Omental fat pad (tissue), 4 donors: ENCODE measurements around the gene ZAP70. TPM values are rescaled to one million over a fixed set of nuclear protein-coding genes. Genes with fewer than 3 reads are reported as not detected.
A peak's percentile ranks its signal among the peaks of the same experiment; 100 is the strongest.

Source experiments
- ATAC-seq: fragments of 150-250 bp; one replicate; pipeline ENCODE4 v1.9.1; 2016; ENCODE audit warnings: mild to moderate bottlenecking, moderate library complexity; ENCODE audit not compliant: low FRiP score
- DNase-seq: peaks from one replicate; pipeline ENCODE4 v3.0.0-alpha.2; 2019; ENCODE audit warnings: low spot score
- total RNA-seq, 4 donors: library from RNA; depleted of rRNA; stranded (reverse); fragments of >200 nt; gene quantifications; one replicate each; pipeline ENCODE4 v1.1.0, GENCODE V29; 2016
- TF ChIP-seq, protein P1 (sequence below), 3 donors: fragments of 450-650 bp; IDR thresholded peaks; one replicate each; pipeline ENCODE4 v1.5.1; 2016 to 2017; ENCODE audit warnings: antibody characterized with exemption in 3 of 3, mild to moderate bottlenecking in 3 of 3, moderate library complexity in 2 of 3

Gene ZAP70
- total RNA-seq = 1 to 10 TPM; 4.1 to 9.6 (median 6.5) TPM

DNA sequence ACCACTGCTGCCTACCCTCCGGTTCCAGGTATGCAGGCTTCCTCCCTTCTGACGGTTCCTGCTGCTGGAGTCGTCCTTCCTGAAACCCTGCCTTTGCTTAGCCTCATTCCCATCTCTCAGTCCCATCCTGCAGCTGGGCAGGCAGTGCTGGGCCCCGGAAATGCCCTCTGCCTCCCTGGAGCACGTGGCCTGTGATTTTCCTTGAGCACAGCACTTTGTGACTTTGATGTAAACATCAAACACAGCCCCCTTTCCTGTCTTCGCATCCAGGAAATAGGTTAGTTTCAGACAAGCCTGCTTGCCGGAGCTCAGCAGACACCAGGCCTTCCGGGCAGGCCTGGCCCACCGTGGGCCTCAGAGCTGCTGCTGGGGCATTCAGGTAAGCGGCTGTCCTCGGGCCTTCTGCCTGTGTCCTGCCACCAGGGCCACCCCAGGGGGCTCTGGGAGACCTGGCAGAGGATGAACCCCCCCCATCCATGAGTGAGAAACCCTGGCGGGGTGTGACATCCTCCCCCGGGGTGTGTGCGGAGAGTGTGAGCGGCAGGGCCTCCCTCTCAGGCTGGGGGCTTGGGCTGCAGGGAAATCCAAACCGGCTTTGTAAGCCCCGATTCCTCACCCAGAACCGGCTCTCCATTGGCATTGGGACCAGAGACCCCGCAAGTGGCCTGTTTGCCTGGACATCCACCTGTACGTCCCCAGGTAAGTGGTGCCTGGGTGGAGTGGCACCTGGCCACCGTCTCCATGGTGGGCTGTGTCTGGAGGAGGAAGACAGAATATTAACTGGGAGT lies at the start of gene ZAP70:
ZAP70 (plus strand) TSS at position 281 of the 788 bp plus-strand sequence. CDS start 10,461 bp downstream, outside the sequence.
- no peak for ATAC-seq
- TF ChIP-seq, protein P1, sequence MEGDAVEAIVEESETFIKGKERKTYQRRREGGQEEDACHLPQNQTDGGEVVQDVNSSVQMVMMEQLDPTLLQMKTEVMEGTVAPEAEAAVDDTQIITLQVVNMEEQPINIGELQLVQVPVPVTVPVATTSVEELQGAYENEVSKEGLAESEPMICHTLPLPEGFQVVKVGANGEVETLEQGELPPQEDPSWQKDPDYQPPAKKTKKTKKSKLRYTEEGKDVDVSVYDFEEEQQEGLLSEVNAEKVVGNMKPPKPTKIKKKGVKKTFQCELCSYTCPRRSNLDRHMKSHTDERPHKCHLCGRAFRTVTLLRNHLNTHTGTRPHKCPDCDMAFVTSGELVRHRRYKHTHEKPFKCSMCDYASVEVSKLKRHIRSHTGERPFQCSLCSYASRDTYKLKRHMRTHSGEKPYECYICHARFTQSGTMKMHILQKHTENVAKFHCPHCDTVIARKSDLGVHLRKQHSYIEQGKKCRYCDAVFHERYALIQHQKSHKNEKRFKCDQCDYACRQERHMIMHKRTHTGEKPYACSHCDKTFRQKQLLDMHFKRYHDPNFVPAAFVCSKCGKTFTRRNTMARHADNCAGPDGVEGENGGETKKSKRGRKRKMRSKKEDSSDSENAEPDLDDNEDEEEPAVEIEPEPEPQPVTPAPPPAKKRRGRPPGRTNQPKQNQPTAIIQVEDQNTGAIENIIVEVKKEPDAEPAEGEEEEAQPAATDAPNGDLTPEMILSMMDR (IDR thresholded peaks at IDR 0.05) = no peak
- no peak for DNase-seq

DNA sequence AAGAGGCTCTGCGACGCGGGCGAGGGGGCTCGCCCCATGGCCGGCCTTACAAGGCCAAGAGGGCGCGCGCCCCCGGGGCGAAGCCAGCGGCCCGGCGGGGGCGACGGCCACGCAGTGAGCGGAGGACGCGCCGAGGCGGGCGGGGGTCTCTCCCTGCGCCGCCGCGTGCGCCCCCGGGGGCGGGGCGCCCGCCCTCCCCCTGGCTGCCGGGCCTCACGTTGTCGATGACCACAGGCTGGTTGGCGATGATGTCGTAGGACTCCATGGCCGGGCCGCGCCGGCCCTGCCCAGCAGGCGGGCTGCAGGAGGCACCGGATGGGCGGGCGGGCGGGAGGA lies 49.8 kb upstream of the ZAP70 start:
- no peak for ATAC-seq
- DNase-seq = no peak
- TF ChIP-seq, protein P1 (IDR thresholded peaks at IDR 0.05) = no peak

DNA sequence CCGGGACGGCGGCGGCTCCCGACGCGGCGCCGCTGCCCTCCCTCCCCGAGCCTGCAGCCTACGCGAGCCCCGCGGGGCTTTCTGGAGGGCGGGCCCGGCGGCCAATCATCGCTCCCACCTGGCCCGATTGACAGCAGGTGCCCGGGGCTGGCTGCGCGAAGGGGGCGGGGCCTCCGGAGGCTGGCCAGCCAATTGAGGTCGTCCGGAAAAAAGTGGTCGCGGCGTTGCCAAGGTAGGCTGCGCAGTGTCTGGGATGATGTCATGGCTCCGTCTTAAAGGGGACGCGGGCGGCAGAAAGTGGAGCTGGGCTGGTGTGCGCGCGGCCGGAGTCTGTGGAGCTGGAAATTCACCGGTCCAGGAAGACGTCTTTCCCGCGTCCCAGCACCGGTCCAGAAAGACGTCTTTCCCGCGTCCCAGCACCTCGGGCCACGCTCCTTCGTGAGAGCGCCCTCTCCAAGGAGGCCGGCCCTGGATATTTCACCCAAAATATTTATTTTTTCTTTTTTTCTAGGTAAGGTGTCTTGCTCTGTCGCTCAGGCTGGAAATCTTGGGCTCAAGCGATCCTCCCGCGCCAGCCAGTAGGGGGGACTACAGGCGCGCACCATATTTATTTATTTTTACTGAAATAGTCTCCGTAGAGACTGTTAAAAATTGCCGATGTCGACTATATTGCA lies 49.3 kb upstream of the ZAP70 start, which contains the start of gene ACTR1B:
ACTR1B (minus strand) TSS at position 83 of the 674 bp plus-strand sequence. CDS start 154 bp downstream, outside the sequence.
- ATAC-seq (peak; percentile 94), DNase-seq (peak; percentile 81)
- TF ChIP-seq, protein P1 (IDR thresholded peaks at IDR 0.05) = no peak

DNA sequence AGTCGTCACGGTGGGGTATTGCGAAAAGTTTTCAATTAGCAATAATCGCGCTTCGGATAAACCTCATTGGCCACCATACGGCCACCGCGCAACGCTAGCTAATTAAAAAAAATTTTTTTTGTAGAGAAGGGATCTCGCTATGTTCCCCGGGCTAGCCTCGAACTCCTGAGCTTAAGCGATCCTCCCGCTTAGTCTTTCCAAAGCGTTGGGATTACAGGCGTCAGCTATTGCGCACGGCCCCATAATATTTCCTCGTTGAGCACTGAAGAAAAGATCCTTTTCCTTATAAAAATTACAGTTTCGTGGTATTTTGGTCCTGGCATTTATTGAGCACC lies 48.8 kb upstream of the ZAP70 start:
- TF ChIP-seq, protein P1 (IDR thresholded peaks at IDR 0.05) = no peak
- no peak for DNase-seq
- no peak for ATAC-seq

DNA sequence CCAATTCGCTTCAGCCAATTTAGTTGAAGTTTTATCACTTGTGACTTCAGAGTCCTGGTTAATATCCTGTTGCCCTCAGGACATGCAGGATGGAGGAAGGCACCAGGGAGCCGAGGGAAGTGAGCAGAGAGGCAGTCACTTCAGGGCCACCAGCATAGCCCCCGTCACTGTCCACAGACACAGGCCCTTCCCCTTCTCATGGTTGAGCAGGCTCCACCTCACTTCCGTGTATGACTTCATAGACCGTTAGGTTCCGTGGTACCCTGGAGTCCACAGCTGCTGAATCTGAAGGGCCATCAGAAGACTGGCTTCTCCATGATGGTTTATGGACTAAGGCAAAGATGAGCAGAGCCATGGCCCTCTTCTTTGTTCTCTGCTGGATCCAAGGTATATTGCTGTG lies 43.9 kb upstream of the ZAP70 start, which contains the start of gene C2orf92:
C2orf92 (plus strand) TSS at position 266 of the 400 bp plus-strand sequence; CDS start at position 342, 76 bp downstream.
- TF ChIP-seq, protein P1 (IDR thresholded peaks at IDR 0.05) = no peak

DNA sequence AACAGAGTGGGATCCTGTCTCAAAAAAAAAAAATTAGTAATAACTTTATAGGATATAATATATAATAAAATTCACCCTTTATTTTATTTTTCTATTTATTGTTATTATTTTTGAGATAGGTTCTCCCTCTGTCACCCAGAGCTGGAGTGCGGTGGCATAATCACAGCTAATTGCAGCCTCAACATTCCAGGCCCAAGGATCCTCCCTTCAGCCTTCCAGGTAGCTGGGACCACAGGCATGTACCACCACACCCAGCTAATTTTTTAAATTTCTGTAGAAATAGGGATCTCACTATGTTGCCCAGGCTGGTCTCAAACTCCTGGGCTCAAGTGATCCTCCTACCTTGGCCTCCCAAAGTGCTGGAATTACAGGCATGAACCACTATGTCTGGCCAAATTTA lies 42.9 kb upstream of the ZAP70 start:
- ATAC-seq (no peak), DNase-seq (no peak)
- TF ChIP-seq, protein P1 (IDR thresholded peaks at IDR 0.05) = no peak

More for the DNA sequence above, 43.9 kb upstream of the ZAP70 start, which contains the start of gene C2orf92:
- ATAC-seq (no peak), DNase-seq (no peak)
